ENCODE data around the gene ZGPAT. TPM values are rescaled to one million over a fixed set of nuclear protein-coding genes. Genes with fewer than 3 reads are reported as not detected.
A peak's percentile ranks its signal among the peaks of the same experiment; 100 is the strongest.

Gene ZGPAT
- total and polyA plus RNA-seq, 2 of the 8 experiments (the other 6 are each of a cell fraction or from before 2014, with no cell fraction given): 14.5 to 21.4 TPM

DNA sequence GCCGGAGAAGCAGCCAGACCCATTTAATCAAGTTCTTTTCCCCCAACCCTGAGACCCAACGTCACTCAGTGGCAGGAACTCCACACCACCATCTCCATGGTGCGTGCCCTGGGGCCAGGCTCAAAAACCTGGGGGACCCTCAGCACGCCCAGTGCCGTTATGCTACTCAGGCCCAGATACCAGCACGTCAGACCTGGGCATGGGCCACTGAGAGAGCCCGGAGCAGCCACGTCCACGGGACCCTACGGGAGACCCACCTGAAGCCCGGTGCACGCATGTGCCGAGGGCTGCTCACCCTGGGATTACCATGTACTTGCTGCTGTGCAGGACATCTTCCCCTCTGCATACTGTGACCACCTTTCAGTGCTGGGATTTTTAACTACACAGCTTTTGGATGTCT lies 45.5 kb downstream of the ZGPAT start:
- Histone ChIP-seq H3K4me2 (ENCODE audit: insufficient read depth in 1 of 2, low read depth in 2 of 2, low read length in 2 of 2) (no peak overlapping the region), H3K79me2 (ENCODE audit: control insufficient read depth in 1 of 2, insufficient read depth in 2 of 2, low read length in 2 of 2) (no peaks in the 10 kb centered on the region), H3K9me3 (ENCODE audit: insufficient read depth in 2 of 2, low read depth in 1 of 2, low read length in 1 of 2) (no peaks in the 10 kb centered on the region), H3K14ac (ENCODE audit: insufficient read length) (no peak overlapping the region), H2AFZ (ENCODE audit: low read length) (no peak overlapping the region), H3K36me3 (ENCODE audit: control insufficient read depth in 2 of 4, insufficient read depth in 4 of 4, low read length in 3 of 4) (no peaks in the 10 kb centered on the region; a peak in 1 of 8 replicates), H4K5ac (ENCODE audit: insufficient read length, low read depth, low read length) (no peak overlapping the region), H2BK120ac (replicated peaks; ENCODE audit: low read depth, low read length) (no peak overlapping the region), H2BK15ac (ENCODE audit: low read length) (no peak overlapping the region), H3K79me1 (ENCODE audit: low read depth, low read length) (no peaks in the 10 kb centered on the region; the same call in 1 of the 2 replicates), H4K8ac (ENCODE audit: extremely low read depth, insufficient read depth, low read length) (peak overlapping the region; percentile 38; the same call in 1 of the 2 replicates), H2BK12ac (ENCODE audit: low read depth, low read length) (no peak overlapping the region), H3K56ac (replicated peaks; ENCODE audit: insufficient read length, low read depth, low read length) (no peak overlapping the region), H3K4me1 (replicated peaks in 1 of 4; ENCODE audit: control insufficient read depth in 3 of 4, insufficient read depth in 4 of 4, low read length in 3 of 4) (peaks cover 0 to 16% (median 4%) of the 10 kb centered on the region in 4 experiments; a peak in 6 of 7 replicates), H2AK5ac (ENCODE audit: low read depth, low read length) (no peak overlapping the region; the same call in 1 of the 2 replicates), H3K4ac (replicated peaks; ENCODE audit: insufficient read length, low read depth, low read length) (no peak overlapping the region), H3K27ac (ENCODE audit: low read depth, low read length) (no peak overlapping the region), H2BK20ac (ENCODE audit: low read length) (no peak overlapping the region), H2BK5ac (ENCODE audit: low read depth, low read length) (no peak overlapping the region), H3K18ac (ENCODE audit: extremely low read depth, low read length) (no peak overlapping the region), H4K20me1 (replicated peaks in 1 of 2; ENCODE audit: control insufficient read depth in 1 of 2, insufficient read depth in 2 of 2, low read length in 2 of 2) (peaks cover 0 to 2% of the 10 kb centered on the region in 2 experiments), H3K4me3 (ENCODE audit: extremely low read depth in 1 of 4, insufficient read depth in 2 of 4, low read depth in 3 of 4, low read length in 4 of 4) (no peak overlapping the region), H3K23me2 (ENCODE audit: low read depth, low read length) (no peaks in the 10 kb centered on the region), H3K27me3 (replicated peaks in 1 of 4; ENCODE audit: control insufficient read depth in 3 of 4, extremely low read depth in 1 of 4, insufficient read depth in 3 of 4, low read length in 3 of 4) (no peaks in the 10 kb centered on the region), H3K23ac (ENCODE audit: insufficient read length) (no peak overlapping the region), H3K9ac (replicated peaks in 1 of 4; ENCODE audit: extremely low read depth in 1 of 4, low read depth in 3 of 4, low read length in 3 of 4) (no peak overlapping the region), H4K91ac (replicated peaks; ENCODE audit: insufficient read length, low read length) (no peak overlapping the region)
- POLR2A ChIA-PET (ENCODE audit: partially characterized antibody): interaction anchor here (1.0 to 2.3 kb wide), 3 partner anchors 9 to 57 kb away, joined by 3 to 5 read pairs (median 3); partner anchors contain the start of gene TNFRSF6B
- TF ChIP-seq HDAC6 (IDR thresholded peaks at IDR 0.05; ENCODE audit: low read depth, low read length) (no peak), CHD2 (IDR thresholded peaks at IDR 0.05; ENCODE audit: low read length) (no peak), GABPA (IDR thresholded peaks at IDR 0.05; ENCODE audit: borderline replicate concordance, insufficient read depth, low read length) (no peak), GTF2F1 (IDR thresholded peaks at IDR 0.05; ENCODE audit: borderline replicate concordance, low read depth, low read length) (no peak), RXRA (IDR thresholded peaks at IDR 0.05; ENCODE audit: insufficient read depth, low read depth, low read length) (no peak), ATF2 (IDR thresholded peaks at IDR 0.05; ENCODE audit: low read length) (no peak), POLR2A (IDR thresholded peaks at IDR 0.05; ENCODE audit: control extremely low read depth in 1 of 2, low read depth in 2 of 2, low read length in 2 of 2) (no peak)
- WGBS, 2 experiments (ENCODE audit: extremely low coverage in 1 of 2, insufficient coverage in 1 of 2, insufficient read length in 1 of 2, insufficient replicate concordance in 2 of 2, low coverage in 1 of 2, low lambda C conversion rate in 2 of 2, missing lambda C conversion rate in 1 of 2): 94% methylated on average over 13 of the region's 13 CpGs; no CpG with 5 or more reads in 1 of the 2 experiments
- no peak for DNase-seq (ENCODE audit: low read depth in 1 of 2, low spot score in 2 of 2)
- CTCF ChIA-PET (ENCODE audit: partially characterized antibody): interaction anchor here (0.7 to 4.4 kb wide), 5 partner anchors 14 to 220 kb away, joined by 3 to 17 read pairs (median 3); partner anchors contain the start of gene SLC2A4RG
- FAIRE-seq: no peak

Data from H1 (cell line).